NCI-H748 treated with DMSO at 0.1 percent for 48 hours (cell line): Measurements from ENCODE around the gene UBR1.

Source experiments
- DNase-seq: peaks from one replicate; lab custom pipeline; 2025; lab: John Stamatoyannopoulos, UW

UBR1 gene

GRCh38 chr15:43107751-43108150 lies 1.9 kb upstream of the UBR1 start:
- no peak for DNase-seq

GRCh38 chr15:43106486-43106829 lies 620 bp upstream of the UBR1 start:
- DNase-seq = no peak

- no peak for DNase-seq
These were observed 631 bp downstream of the UBR1 start for GRCh38 chr15:43105077-43105736.

DNA sequence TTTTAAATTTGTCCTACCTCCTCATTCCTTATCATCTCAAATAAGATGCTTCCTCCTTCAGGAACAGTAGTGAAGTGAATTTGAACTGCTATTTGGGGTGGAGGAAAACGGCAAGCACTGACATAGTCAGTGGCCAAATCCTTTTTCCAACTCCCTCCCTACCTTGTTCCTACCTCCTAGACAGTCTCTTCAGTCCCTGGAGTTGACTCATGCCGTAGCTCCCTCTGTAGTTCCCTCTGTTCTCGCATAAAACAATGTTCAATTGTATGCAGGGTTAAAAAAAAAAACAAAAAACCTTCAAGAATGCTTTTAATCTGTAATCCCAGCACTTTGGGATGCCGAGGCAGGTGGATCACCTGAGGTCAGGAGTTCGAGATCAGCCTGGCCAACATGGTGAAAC lies 1.4 kb downstream of the UBR1 start:
- DNase-seq = no peak

GRCh38 chr15:43103907-43104306 lies 1.9 kb downstream of the UBR1 start:
- no peak for DNase-seq

GRCh38 chr15:43102187-43102586 lies 3.7 kb downstream of the UBR1 start:
- no peak for DNase-seq

DNA sequence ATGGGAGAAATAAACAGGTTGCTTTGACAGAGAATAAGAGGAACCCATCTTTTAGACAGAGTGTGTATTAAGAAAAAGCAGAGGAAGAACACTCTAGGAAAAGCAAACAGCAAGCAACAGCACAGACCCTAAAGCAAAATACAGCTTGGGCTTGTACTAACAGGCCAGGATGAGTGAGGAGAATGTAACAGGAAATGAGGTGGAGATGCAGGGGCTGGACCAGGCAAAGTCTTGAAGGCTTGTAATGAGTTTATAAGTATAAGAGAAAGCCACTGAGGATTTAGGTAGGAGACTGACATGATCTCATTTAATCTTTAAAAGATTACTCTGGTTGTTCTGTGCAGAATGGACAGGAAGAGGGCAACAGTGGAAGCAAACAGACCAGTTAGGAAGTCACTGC lies 4.9 kb downstream of the UBR1 start:
- DNase-seq = no peak

- DNase-seq = no peak
These were observed 6.6 kb downstream of the UBR1 start for GRCh38 chr15:43099105-43099845.

GRCh38 chr15:43096411-43096810 lies 9.4 kb downstream of the UBR1 start:
- no peak for DNase-seq

DNA sequence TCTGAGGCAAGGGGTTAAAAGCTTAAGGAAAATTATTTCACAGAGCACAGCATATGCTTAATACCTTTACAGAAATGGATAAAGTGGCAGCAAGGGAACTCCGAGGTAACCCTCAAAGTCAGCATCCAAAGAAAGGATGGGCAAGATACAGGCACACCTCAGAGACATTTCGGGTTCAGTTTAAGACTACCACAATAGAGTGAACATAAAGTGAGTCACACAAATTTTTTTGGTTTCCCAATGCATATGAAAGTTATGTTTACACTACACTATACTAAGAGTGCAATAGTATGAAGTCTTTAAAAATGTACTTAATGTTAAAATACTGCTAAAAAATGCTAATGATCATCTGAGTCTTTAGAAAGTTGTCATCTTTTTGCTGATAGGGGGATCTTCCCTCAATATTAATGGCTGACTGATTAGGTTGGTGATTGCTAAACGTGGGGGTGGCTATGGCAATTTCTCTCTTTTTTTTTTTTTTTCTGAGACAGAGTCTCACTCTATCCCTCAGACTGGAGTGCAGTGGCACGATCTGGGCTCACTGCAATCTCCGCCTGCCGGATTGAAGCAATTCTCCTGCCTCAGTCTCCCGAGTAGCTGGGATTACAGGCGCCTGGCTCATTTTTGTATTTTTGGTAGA lies 10.0 kb downstream of the UBR1 start:
- no peak for DNase-seq

GRCh38 chr15:43095243-43095642 lies 10.6 kb downstream of the UBR1 start:
- DNase-seq = no peak

DNA sequence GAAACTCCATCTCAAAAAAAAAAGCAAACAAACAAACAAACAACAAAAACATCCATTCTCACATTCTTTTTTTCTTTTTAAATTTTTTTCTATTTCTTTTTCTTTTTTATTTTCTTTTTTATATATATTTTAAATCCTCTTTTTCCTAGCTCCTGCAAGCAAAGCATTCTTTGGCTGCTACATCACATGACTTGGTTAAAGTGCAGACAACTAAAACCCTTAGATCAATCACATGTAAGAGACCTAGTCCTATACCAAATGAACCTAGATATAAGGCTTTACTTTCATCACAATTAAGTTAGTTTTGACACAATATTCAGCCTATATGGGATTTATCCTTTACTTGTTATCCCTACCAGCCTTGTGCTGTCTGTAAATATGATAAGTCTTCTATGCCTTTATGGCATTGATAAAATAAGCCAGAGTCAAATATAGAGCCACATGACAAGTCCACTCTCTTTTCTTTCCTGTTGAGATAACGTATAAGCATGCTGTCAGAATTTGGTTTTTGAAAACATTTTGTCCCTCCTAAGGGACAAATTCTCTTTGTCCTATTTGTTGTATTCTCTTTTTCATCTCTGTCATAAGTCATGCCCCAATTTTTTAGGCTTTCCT lies 11.3 kb downstream of the UBR1 start:
- DNase-seq = no peak

DNA sequence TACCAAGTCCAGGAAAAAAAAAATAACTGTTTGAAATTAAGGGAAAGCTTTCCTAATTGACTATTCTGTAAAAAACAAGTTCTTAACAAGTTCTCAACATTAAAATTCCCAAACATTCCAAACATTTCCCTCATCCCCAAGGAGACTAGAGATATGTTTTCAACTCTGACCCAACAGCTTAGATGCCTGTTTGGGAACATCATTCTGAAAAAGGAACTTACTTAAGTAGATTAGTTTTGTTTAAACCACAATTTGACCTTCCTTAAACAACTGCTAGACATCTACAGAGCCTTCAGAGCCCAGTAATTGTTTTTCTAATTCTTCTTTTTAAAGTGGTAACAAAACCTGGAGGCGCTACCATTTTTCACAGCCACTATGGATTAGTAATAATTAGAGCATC lies 12.8 kb downstream of the UBR1 start:
- DNase-seq = no peak

DNA sequence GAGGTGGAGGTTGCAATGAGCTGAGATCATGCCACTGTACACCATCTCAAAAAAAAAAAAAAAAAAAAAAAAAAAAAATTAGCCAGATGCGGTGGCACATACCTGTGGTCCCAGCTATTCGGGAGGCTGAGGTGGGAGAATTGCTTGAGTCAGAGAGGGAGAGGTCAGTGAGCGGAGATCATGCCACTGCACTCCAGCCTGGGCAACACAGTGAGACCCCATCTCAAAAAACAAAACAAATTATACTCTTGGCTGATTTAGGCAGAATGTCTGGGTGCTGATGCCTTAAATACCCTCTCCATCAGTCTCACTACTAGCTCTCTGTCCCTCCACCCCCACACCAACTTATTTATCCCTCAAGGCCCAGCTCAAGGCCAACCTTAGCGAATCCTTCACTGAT lies 14.0 kb downstream of the UBR1 start:
- DNase-seq = no peak

DNA sequence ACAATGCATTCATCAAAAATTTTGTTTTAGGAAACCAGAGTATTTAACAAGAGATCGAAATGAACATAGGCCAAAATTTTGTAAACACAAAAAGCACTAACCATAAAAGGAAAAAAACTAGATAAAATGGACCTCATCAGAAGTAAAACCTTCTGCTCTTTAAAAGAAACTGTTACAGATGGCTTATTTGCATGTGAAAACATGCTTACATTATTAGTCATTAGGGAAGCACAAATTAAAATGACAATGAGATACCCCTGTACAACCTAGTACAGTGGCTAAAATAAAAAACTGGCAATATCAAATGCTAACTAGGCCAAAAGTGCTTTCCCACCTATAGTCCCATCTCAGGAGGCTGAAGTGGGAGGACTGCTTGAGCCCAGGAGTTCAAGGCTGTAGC lies 19.3 kb downstream of the UBR1 start:
- DNase-seq = no peak

DNA sequence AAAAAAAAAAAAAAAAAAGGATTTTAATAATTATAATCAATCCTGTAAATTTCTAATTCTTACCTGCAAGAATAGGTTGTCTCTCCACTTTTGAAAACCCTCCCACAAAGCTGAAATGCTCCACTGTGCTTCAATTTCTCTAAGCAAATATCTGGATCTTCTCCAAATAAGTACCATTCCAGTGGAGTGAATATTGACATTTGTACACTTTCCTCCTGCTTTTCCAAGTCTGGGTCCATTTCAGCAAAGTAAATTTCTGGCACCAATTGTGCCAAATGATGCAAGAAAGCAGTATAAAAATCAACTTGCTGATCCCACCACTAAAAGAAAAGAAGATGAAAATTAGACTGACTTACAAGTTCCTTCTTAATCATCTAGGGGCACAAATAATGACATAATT lies 19.9 kb downstream of the UBR1 start:
- DNase-seq = no peak

DNA sequence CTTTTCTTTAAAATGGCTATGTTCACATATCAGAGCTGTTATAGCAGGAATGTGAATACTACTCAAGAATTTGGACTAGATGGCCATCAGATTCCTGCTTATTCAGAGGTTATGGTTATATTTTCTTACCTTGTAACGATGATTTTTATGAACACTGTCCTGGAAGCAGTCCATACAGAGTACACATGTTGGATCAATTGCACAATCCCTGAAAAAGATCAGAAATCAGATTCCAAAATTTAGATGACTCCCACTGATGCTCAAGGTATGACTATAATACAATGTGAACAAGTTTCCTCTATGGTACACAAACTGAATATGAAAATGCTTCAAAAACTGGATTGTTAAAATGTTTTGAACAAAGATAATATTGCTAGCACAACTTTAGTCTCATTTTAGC lies 23.3 kb downstream of the UBR1 start:
- no peak for DNase-seq

GRCh38 chr15:43081283-43081682 lies 24.6 kb downstream of the UBR1 start:
- no peak for DNase-seq

GRCh38 chr15:43071451-43071850 lies 34.4 kb downstream of the UBR1 start:
- no peak for DNase-seq

- DNase-seq = no peak
These were observed 34.9 kb downstream of the UBR1 start for GRCh38 chr15:43070893-43071292.

GRCh38 chr15:43070249-43070648 lies 35.6 kb downstream of the UBR1 start:
- no peak for DNase-seq

DNA sequence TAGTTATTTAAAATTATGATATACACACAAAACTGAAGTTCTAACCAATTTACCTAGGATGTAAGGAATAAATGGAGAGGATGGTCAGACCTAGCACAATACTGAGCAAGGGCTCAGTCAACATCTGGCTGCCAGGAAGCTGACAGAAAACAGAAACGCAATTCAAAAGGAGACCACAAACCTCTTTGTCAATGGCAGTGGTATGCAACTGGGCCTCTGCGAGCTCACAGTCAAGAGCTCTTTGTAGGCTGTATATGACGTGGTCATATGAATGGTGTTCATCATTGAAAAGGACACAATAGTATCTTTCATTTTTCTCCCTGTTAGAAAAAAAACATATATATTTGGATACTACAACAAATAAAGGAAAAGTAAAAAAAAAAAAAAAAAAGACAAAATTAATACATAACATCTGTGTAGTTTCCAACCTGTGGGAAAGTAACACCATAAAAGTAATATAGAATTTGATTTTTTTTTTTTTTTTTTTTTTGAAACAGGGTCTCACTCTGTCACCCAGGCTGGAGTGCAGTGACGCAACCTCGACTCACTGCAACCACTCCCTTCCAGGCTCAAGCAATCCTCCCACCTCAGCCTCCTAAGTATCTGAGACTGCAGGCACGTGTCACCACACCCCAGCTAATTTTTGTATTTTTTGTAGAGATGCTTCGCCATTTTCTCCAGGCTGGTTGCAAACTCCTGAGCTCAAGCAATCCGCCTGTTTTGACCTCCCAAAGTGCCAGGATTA lies 37.9 kb downstream of the UBR1 start:
- DNase-seq = no peak
